ENCODE measurements around the gene PKDCC.

PKDCC gene

GRCh38 chr2:42050703-42051542 lies 3.1 kb downstream of the PKDCC start:
- ChIA-PET POLR2A (no interaction called here), CTCF (no interaction called here)
- DNase-seq (ENCODE audit: extremely low spot score), result no peak
- no peak for TF ChIP-seq FOXK2 (IDR thresholded peaks at IDR 0.05)
- no peak for TF ChIP-seq FOXA1 (IDR thresholded peaks at IDR 0.05)
- no peak for TF ChIP-seq ARNT (IDR thresholded peaks at IDR 0.05)
- TF ChIP-seq PKNOX1 (IDR thresholded peaks at IDR 0.05), result no peak
- TF ChIP-seq CTBP1 (IDR thresholded peaks at IDR 0.05; ENCODE audit: borderline replicate concordance), result no peak
- no peak for TF ChIP-seq ZNF384 (IDR thresholded peaks at IDR 0.05)
- no peak for TF ChIP-seq NFRKB (IDR thresholded peaks at IDR 0.05)
- no peak for TF ChIP-seq TARDBP (IDR thresholded peaks at IDR 0.05)
- no peak for TF ChIP-seq ELF4 (IDR thresholded peaks at IDR 0.05)
- no peak for TF ChIP-seq HDGF (IDR thresholded peaks at IDR 0.05; ENCODE audit: borderline replicate concordance)
- no peak for TF ChIP-seq L3MBTL2 (conservative IDR thresholded peaks at IDR 0.05)
- TF ChIP-seq FOXM1 (IDR thresholded peaks at IDR 0.05; ENCODE audit: borderline replicate concordance), result no peak
- no peak for TF ChIP-seq SP1 (IDR thresholded peaks at IDR 0.05)
- no peak for TF ChIP-seq BHLHE40 (IDR thresholded peaks at IDR 0.05; ENCODE audit: borderline replicate concordance)
- no peak for TF ChIP-seq SUZ12 (IDR thresholded peaks at IDR 0.05)
- TF ChIP-seq LEF1 (IDR thresholded peaks at IDR 0.05; ENCODE audit: borderline replicate concordance), result no peak

- DNase-seq (ENCODE audit: extremely low spot score), result no peak
- TF ChIP-seq HDGF (IDR thresholded peaks at IDR 0.05; ENCODE audit: borderline replicate concordance) (no peak), ZNF384 (IDR thresholded peaks at IDR 0.05) (no peak), CTBP1 (IDR thresholded peaks at IDR 0.05; ENCODE audit: borderline replicate concordance) (no peak), NFRKB (IDR thresholded peaks at IDR 0.05) (no peak), TARDBP (IDR thresholded peaks at IDR 0.05) (no peak), PKNOX1 (IDR thresholded peaks at IDR 0.05) (no peak), LEF1 (IDR thresholded peaks at IDR 0.05; ENCODE audit: borderline replicate concordance) (no peak), FOXA1 (IDR thresholded peaks at IDR 0.05) (no peak), SP1 (IDR thresholded peaks at IDR 0.05) (no peak), BHLHE40 (IDR thresholded peaks at IDR 0.05; ENCODE audit: borderline replicate concordance) (no peak), L3MBTL2 (conservative IDR thresholded peaks at IDR 0.05) (no peak), SUZ12 (IDR thresholded peaks at IDR 0.05) (no peak), FOXK2 (IDR thresholded peaks at IDR 0.05) (no peak), ARNT (IDR thresholded peaks at IDR 0.05) (no peak), ELF4 (IDR thresholded peaks at IDR 0.05) (no peak)
- CTCF ChIA-PET, result no interaction called here
- POLR2A ChIA-PET, result no interaction called here
These were observed 3.9 kb downstream of the PKDCC start for GRCh38 chr2:42051543-42052235.

GRCh38 chr2:42052702-42053481 lies 5.1 kb downstream of the PKDCC start:
- CTCF ChIA-PET, result no interaction called here
- TF ChIP-seq LEF1 (IDR thresholded peaks at IDR 0.05; ENCODE audit: borderline replicate concordance), result no peak
- no peak for TF ChIP-seq BHLHE40 (IDR thresholded peaks at IDR 0.05; ENCODE audit: borderline replicate concordance)
- no peak for TF ChIP-seq ELF4 (IDR thresholded peaks at IDR 0.05)
- TF ChIP-seq CTBP1 (IDR thresholded peaks at IDR 0.05; ENCODE audit: borderline replicate concordance), result no peak
- TF ChIP-seq PKNOX1 (IDR thresholded peaks at IDR 0.05), result no peak
- no peak for TF ChIP-seq FOXM1 (IDR thresholded peaks at IDR 0.05; ENCODE audit: borderline replicate concordance)
- no peak for TF ChIP-seq FOXA1 (IDR thresholded peaks at IDR 0.05)
- no peak for TF ChIP-seq SUZ12 (IDR thresholded peaks at IDR 0.05)
- no peak for TF ChIP-seq SP1 (IDR thresholded peaks at IDR 0.05)
- no peak for TF ChIP-seq FOXK2 (IDR thresholded peaks at IDR 0.05)
- TF ChIP-seq ZNF384 (IDR thresholded peaks at IDR 0.05), result no peak
- TF ChIP-seq HDGF (IDR thresholded peaks at IDR 0.05; ENCODE audit: borderline replicate concordance), result no peak
- TF ChIP-seq NFRKB (IDR thresholded peaks at IDR 0.05), result no peak
- TF ChIP-seq L3MBTL2 (conservative IDR thresholded peaks at IDR 0.05), result no peak
- TF ChIP-seq ARNT (IDR thresholded peaks at IDR 0.05), result no peak
- TF ChIP-seq TARDBP (IDR thresholded peaks at IDR 0.05), result no peak
- no peak for DNase-seq (ENCODE audit: extremely low spot score)
- POLR2A ChIA-PET, result no interaction called here

GRCh38 chr2:42053482-42053790 lies 5.6 kb downstream of the PKDCC start:
- ChIA-PET POLR2A (no interaction called here), CTCF (no interaction called here)
- DNase-seq (ENCODE audit: extremely low spot score), result no peak
- no peak for TF ChIP-seq TARDBP (IDR thresholded peaks at IDR 0.05)
- no peak for TF ChIP-seq SUZ12 (IDR thresholded peaks at IDR 0.05)
- TF ChIP-seq FOXM1 (IDR thresholded peaks at IDR 0.05; ENCODE audit: borderline replicate concordance), result no peak
- TF ChIP-seq L3MBTL2 (conservative IDR thresholded peaks at IDR 0.05), result no peak
- TF ChIP-seq PKNOX1 (IDR thresholded peaks at IDR 0.05), result no peak
- no peak for TF ChIP-seq BHLHE40 (IDR thresholded peaks at IDR 0.05; ENCODE audit: borderline replicate concordance)
- TF ChIP-seq FOXK2 (IDR thresholded peaks at IDR 0.05), result no peak
- no peak for TF ChIP-seq LEF1 (IDR thresholded peaks at IDR 0.05; ENCODE audit: borderline replicate concordance)
- TF ChIP-seq NFRKB (IDR thresholded peaks at IDR 0.05), result no peak
- TF ChIP-seq ELF4 (IDR thresholded peaks at IDR 0.05), result no peak
- TF ChIP-seq CTBP1 (IDR thresholded peaks at IDR 0.05; ENCODE audit: borderline replicate concordance), result no peak
- no peak for TF ChIP-seq ARNT (IDR thresholded peaks at IDR 0.05)
- TF ChIP-seq HDGF (IDR thresholded peaks at IDR 0.05; ENCODE audit: borderline replicate concordance), result no peak
- TF ChIP-seq SP1 (IDR thresholded peaks at IDR 0.05), result no peak
- no peak for TF ChIP-seq FOXA1 (IDR thresholded peaks at IDR 0.05)
- no peak for TF ChIP-seq ZNF384 (IDR thresholded peaks at IDR 0.05)

Measured in HEK293T (cell line).